NT2/D1 (cell line): ENCODE data around the gene ING4.
A peak's percentile ranks its signal among the peaks of the same experiment; 100 is the strongest.

ENCODE experiments used
- DNase-seq: peaks from one replicate; pipeline ENCODE4 v3.0.0-alpha.2; 2011; ENCODE audit warnings: low read depth, low spot score
- H3K27me3 ChIP-seq: 2 replicates; pipeline ENCODE4 v1.6.0; 2011; ENCODE audit warnings: mild to moderate bottlenecking; ENCODE audit not compliant: insufficient read length, insufficient read depth
- H3K36me3 ChIP-seq: 2 replicates; pipeline ENCODE4 v1.6.1; 2011; ENCODE audit warnings: mild to moderate bottlenecking, low read length, mixed read lengths; ENCODE audit not compliant: insufficient read depth, insufficient read length
- H3K4me1 ChIP-seq: 2 replicates; pipeline ENCODE4 v1.5.1; 2011; ENCODE audit not compliant: insufficient read depth, insufficient read length
- H3K4me3 ChIP-seq: 2 replicates; pipeline ENCODE4 v1.5.1; 2011; ENCODE audit warnings: low read depth; ENCODE audit not compliant: insufficient read length
- H3K9ac ChIP-seq: 2 replicates; pipeline ENCODE4 v1.6.0; 2011; ENCODE audit warnings: low read depth; ENCODE audit not compliant: insufficient read length
- H3K9me3 ChIP-seq: 2 replicates; pipeline ENCODE4 v1.5.1; 2011; ENCODE audit warnings: mild to moderate bottlenecking, low read length; ENCODE audit not compliant: insufficient read depth
- SUZ12 ChIP-seq: IDR thresholded peaks from 2 replicates; pipeline ENCODE4 v1.6.1; 2011; ENCODE audit not compliant: insufficient read length, insufficient read depth; ENCODE audit errors: extremely low read depth
- YY1 ChIP-seq: IDR thresholded peaks from 2 replicates; pipeline ENCODE4 v1.6.1; 2011; ENCODE audit not compliant: insufficient read length, insufficient read depth
- ZNF274 ChIP-seq: IDR thresholded peaks from 2 replicates; pipeline ENCODE4 v1.6.1; 2011; ENCODE audit warnings: mild to moderate bottlenecking, low read depth, low read length

The ING4 gene

DNA sequence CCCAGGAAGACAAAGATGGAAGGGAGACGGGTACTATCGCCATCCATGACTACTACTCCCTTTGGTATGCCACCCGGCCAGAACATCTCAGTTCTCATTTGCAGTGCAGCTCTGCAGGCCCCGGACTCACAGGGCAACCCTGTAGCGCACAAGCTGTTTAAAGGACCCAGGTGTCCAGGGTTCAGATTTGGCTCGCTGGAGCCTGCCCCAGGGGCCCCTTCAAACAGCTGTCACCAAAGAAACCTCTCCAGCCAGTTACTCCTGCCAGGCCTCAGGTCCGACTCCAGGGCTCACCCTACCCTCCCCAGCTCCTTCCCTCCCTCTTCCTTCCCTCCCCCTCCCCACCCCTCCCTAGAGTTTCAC lies 50.3 kb downstream of the ING4 start:
- H3K9ac ChIP-seq = peak overlapping the region; percentile 93
- H3K4me1 ChIP-seq = peaks cover 35% of the 10 kb centered on the region

DNA sequence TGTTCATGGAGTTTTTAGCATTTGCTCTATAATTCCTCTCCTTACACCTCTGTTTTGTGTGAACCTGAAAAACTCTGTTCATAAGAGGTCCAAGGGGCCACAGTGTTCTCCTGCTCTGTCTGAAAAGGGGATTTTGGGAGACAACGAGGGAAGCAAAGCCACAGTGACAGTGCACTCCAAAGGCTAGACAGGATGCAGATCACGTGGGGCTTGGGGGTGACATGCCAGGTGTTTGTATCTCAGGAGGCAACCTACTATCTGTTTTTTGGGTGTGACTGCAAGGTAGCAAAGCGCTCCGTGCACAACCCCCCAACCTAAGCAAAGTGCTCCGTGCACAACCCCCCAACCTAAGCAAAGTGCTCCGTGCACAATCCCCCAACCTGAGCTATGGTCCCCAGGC lies 50.7 kb downstream of the ING4 start:
- H3K9me3 ChIP-seq = no peaks in the 10 kb centered on the region
- peak overlapping the region; percentile 93 for H3K9ac ChIP-seq
- no peak for DNase-seq
- H3K4me3 ChIP-seq = peak overlapping the region; percentile 26
- H3K27me3 ChIP-seq = no peaks in the 10 kb centered on the region
- H3K4me1 ChIP-seq = peaks cover 35% of the 10 kb centered on the region
- no peaks in the 10 kb centered on the region for H3K36me3 ChIP-seq
- no peak for TF ChIP-seq ZNF274
- TF ChIP-seq SUZ12 = no peak
- no peak for TF ChIP-seq YY1

More for the DNA sequence above, 50.3 kb downstream of the ING4 start:
- no peaks in the 10 kb centered on the region for H3K27me3 ChIP-seq
- no peaks in the 10 kb centered on the region for H3K9me3 ChIP-seq
- no peak for DNase-seq
- TF ChIP-seq SUZ12 (no peak), ZNF274 (no peak), YY1 (no peak)
- H3K4me3 ChIP-seq = peak overlapping the region; percentile 26
- no peaks in the 10 kb centered on the region for H3K36me3 ChIP-seq

DNA sequence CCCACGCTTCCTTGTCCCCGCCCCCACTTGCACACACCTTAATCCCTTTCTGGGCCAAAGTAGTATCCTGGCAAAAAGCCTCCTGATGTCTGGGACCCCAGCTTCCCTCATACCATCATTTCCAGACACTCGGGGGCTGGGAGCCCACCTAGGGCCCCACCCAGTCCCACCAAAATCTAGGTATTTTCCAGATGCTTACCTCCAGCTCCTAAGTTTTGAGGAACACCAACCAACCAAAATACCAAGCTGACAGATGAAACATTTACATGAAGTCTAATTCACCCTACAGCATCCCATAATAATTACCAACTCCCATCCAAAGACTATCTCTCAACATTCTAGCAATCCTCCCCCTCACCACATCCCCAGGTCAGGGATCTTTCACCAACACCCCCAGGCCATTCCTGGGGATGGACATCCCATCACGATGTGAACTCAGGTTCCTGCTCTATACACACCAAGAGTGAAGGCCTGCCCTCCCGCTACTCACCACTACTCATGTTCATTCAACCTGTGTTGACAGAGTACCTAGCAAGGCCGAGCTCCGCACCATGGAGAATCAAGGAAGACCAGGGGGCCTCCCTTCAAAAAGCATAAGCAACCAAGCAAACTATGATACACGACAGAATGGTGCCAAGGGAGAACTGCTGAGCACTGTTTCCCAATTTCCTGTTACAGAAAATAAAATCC lies 54.2 kb downstream of the ING4 start:
- no peaks in the 10 kb centered on the region for H3K27me3 ChIP-seq
- H3K4me1 ChIP-seq = peaks cover 33% of the 10 kb centered on the region
- peaks cover 23% of the 10 kb centered on the region for H3K36me3 ChIP-seq
- TF ChIP-seq ZNF274 = no peak
- TF ChIP-seq YY1 = no peak
- no peak for TF ChIP-seq SUZ12
- no peaks in the 10 kb centered on the region for H3K9me3 ChIP-seq
- DNase-seq = no peak
- H3K9ac ChIP-seq = no peak overlapping the region
- no peak overlapping the region for H3K4me3 ChIP-seq

DNA sequence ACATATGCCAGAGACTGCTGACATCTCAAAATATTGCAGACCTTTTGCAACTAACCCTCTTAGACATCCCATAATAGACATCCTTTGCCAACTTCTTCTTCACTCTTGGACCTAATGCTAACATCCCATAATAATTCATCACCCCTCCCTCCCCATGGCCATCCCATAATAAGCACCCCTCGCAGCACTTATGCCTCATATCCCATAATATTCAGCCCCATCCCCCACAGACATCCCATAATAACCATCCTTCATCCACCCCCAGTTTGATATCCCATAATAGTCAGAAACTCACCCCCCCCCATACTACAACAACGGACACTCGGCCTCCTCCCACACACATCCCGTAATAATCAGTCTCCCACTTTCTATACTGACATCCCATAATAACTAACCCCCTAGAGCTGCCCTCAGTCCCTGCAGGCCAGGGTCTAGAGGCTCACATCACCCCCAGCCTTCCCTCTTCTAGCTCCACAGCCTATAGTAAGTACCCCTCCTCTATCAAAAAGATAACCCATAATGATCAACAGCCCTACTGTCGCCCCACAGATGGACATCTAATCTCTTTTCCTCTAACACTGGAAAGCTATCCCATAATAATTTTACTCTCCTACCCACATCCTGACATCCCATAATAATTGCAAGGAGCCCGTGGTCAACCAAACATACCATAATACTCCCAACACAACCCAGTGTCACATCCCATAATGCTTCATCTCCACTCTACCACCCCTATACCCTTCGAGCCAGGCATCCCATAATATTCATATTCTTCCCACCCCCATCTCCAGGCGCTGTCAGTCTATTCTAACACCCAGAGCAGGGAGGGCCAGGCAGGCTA lies 54.9 kb downstream of the ING4 start:
- no peaks in the 10 kb centered on the region for H3K9me3 ChIP-seq
- TF ChIP-seq SUZ12 = no peak
- no peak for DNase-seq
- H3K4me1 ChIP-seq = peaks cover 32% of the 10 kb centered on the region
- no peak overlapping the region for H3K4me3 ChIP-seq
- peaks cover 27% of the 10 kb centered on the region for H3K36me3 ChIP-seq
- no peaks in the 10 kb centered on the region for H3K27me3 ChIP-seq
- H3K9ac ChIP-seq = no peak overlapping the region

DNA sequence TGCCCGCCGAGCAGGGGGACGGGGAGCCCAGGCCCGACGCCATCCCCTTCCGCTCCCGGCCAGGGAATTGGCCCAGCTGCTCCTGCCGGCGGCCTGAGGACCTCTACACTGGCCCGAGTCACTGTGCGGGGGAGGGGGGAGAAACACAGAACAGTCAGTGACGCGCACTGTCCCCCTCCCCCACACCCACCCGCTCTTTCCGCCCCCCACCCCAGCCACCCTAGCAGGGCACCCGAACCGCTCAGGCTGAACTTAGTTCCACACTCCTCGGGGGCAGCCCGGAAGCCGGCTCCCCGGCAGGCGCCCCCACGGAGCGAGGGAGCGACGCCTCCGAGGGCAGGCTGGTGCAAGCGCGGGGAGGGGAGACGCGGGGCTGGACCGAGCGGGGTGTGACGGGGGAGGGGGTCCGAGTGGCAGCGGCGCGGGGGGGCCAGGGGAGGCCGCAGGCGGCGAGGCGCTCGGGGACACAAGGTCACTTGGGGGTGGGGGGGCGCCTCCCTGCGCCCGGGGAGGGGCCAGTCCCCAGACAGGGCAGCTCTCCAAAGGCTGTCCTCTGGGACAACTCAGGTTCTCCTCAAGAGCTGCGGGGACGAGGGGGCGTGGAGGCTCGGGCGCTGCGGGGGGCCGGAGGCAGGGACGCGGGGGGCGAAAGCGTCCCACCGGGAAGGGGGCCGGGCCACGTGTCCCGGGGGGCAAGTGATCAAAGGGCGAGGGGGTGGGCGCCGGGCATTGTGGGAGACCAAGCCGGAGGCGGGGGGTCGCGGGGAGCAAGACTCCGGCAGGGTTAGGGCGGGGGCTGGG lies 56.4 kb downstream of the ING4 start:
- H3K27me3 ChIP-seq = no peaks in the 10 kb centered on the region
- no peaks in the 10 kb centered on the region for H3K9me3 ChIP-seq
- H3K36me3 ChIP-seq = peaks cover 41% of the 10 kb centered on the region
- peaks cover 29% of the 10 kb centered on the region for H3K4me1 ChIP-seq
- peak overlapping the region; percentile 88 for H3K4me3 ChIP-seq
- TF ChIP-seq YY1 (no peak), SUZ12 (no peak), ZNF274 (no peak)
- no peak for DNase-seq
- H3K9ac ChIP-seq = peak overlapping the region; percentile 93

DNA sequence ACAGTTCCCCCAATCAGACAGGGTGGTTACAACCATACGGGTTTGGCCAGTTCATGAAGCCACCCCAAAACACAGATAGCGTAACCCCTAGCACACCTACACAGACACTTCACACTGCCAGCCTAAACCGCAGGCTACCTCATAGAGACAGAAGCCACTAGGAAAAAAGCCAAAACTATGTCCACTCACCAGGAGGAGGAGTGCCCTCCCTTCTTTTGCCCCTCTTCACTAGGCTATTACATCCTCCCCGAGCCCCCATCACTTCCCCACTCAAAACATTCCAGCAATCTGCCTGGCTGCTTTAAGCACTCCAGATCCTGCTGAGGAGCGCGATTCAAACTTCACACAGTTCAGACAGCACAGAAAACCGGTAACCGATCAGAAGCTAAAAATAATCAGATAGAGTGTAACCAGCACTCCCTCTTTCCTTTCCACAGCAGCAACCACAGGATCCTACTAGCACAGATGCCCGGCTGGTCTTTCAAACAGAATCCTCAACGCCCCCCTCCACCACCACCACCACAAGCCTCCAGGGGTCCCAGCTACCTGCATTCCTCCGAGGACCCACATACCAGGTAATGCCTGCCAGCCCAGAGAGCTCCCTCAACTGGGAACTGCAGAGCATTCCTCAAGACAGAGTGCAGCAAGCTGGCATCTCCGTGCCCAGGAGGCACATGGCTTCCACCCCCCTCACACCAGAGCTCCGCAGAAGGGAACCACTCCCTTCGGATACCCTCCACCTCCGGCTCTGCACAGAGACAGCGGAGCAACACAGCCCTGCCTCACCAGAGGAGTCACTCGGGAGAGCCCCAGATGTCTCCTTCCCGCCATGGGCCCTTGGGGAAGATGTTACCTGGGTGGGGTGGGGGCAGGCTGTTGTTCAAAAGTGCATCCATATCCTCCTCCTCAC lies 57.2 kb downstream of the ING4 start:
- peaks cover 21% of the 10 kb centered on the region for H3K4me1 ChIP-seq

More for the DNA sequence above, 57.2 kb downstream of the ING4 start:
- Histone ChIP-seq H3K9ac (peak overlapping the region; percentile 93), H3K36me3 (peaks cover 50% of the 10 kb centered on the region), H3K9me3 (no peaks in the 10 kb centered on the region), H3K4me3 (peak overlapping the region; percentile 88), H3K27me3 (no peaks in the 10 kb centered on the region)
- TF ChIP-seq ZNF274 = no peak
- no peak for TF ChIP-seq SUZ12
- no peak for TF ChIP-seq YY1
- DNase-seq = no peak
